GF-D8 (cell line): ENCODE data around the gene SIT1.

ENCODE experiments used
- DNase-seq: peaks from one replicate; lab custom pipeline; 2025; lab: John Stamatoyannopoulos, UW

SIT1 gene

GRCh38 chr9:35682520-35683315 lies 32.0 kb upstream of the SIT1 start:
- DNase-seq: no peak

GRCh38 chr9:35682051-35682450 lies 31.3 kb upstream of the SIT1 start:
- DNase-seq: no peak

GRCh38 chr9:35681341-35682002 lies 30.7 kb upstream of the SIT1 start:
- no peak for DNase-seq

GRCh38 chr9:35680331-35681105 lies 29.8 kb upstream of the SIT1 start:
- no peak for DNase-seq

- DNase-seq: no peak
These were observed 29.1 kb upstream of the SIT1 start for GRCh38 chr9:35679766-35680330.

- no peak for DNase-seq
These were observed 28.4 kb upstream of the SIT1 start for GRCh38 chr9:35679091-35679490.

DNA sequence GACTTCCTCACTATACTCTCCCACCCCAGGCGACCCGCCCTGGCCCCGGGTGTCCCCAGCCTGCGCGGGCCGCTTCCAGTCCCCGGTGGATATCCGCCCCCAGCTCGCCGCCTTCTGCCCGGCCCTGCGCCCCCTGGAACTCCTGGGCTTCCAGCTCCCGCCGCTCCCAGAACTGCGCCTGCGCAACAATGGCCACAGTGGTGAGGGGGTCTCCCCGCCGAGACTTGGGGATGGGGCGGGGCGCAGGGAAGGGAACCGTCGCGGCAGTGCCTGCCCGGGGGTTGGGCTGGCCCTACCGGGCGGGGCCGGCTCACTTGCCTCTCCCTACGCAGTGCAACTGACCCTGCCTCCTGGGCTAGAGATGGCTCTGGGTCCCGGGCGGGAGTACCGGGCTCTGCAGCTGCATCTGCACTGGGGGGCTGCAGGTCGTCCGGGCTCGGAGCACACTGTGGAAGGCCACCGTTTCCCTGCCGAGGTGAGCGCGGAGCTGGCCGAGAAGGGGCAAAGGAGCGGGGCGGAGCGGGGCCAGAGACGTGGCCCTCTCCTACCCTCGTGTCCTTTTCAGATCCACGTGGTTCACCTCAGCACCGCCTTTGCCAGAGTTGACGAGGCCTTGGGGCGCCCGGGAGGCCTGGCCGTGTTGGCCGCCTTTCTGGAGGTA lies 25.1 kb upstream of the SIT1 start:
- no peak for DNase-seq

DNA sequence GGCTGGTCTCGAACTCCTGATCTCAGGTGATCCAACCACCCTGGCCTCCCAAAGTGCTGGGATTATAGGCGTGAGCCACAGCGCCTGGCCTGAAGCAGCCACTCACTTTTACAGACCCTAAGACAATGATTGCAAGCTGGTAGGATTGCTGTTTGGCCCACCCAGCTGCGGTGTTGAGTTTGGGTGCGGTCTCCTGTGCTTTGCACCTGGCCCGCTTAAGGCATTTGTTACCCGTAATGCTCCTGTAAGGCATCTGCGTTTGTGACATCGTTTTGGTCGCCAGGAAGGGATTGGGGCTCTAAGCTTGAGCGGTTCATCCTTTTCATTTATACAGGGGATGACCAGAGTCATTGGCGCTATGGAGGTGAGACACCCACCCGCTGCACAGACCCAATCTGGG lies 24.5 kb upstream of the SIT1 start:
- DNase-seq: no peak

DNA sequence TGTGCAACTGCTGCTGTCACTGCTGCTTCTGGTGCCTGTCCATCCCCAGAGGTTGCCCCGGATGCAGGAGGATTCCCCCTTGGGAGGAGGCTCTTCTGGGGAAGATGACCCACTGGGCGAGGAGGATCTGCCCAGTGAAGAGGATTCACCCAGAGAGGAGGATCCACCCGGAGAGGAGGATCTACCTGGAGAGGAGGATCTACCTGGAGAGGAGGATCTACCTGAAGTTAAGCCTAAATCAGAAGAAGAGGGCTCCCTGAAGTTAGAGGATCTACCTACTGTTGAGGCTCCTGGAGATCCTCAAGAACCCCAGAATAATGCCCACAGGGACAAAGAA lies 23.3 kb upstream of the SIT1 start:
- no peak for DNase-seq

DNA sequence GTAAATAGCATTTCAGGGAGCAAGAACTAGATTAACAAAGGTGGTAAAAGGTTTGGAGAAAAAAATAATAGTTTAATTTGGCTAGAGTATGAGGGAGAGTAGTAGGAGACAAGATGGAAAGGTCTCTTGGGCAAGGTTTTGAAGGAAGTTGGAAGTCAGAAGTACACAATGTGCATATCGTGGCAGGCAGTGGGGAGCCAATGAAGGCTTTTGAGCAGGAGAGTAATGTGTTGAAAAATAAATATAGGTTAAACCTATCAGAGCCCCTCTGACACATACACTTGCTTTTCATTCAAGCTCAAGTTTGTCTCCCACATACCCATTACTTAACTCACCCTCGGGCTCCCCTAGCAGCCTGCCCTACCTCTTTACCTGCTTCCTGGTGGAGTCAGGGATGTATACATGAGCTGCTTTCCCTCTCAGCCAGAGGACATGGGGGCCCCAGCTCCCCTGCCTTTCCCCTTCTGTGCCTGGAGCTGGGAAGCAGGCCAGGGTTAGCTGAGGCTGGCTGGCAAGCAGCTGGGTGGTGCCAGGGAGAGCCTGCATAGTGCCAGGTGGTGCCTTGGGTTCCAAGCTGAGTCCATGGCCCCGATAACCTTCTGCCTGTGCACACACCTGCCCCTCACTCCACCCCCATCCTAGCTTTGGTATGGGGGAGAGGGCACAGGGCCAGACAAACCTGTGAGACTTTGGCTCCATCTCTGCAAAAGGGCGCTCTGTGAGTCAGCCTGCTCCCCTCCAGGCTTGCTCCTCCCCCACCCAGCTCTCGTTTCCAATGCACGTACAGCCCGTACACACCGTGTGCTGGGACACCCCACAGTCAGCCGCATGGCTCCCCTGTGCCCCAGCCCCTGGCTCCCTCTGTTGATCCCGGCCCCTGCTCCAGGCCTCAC lies 22.6 kb upstream of the SIT1 start, which contains the start of gene CA9:
TSS of gene CA9 (plus strand) at position 797 of the 893 bp plus-strand sequence. CDS start at position 829, 32 bp downstream.
- no peak for DNase-seq

DNA sequence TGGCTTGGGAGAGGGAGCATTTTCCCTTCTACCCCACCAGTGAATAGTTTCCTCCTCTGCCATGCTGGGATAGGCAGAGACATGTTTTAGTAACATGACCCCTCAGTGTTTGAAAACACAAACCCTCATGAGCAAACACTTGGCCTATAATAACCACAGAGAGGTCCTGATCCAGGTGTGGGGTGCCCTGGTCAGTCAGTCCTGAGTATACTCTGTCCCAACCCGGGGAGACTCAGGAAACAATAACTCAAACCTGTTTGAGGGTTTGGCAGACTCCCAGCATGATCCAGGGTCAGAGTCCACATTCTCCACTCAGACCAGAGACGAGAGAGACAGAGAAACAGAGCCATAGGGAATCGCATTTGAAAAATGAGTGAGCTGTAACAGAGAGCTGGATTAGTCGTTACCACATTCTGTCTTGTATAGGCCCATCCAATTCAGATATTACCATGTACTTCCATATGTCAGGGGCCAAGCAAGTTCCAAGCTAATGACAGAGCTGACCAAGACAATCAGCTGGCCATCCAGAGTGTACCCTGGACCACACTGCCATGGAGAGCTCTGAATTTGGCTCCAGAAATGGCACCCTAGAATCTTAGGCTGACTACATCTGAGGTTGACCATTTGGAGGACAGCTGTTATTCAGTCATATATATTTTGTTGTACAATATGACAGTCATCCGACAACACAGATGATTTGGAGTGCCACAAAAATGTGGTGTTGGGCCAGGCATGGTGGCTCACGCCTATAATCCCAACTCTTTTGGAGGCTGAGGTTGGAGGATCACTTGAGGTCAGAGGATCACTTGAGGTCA lies 18.8 kb upstream of the SIT1 start:
- no peak for DNase-seq

GRCh38 chr9:35667939-35668338 lies 17.2 kb upstream of the SIT1 start:
- DNase-seq: no peak

GRCh38 chr9:35666549-35666948 lies 15.8 kb upstream of the SIT1 start:
- DNase-seq: no peak

DNA sequence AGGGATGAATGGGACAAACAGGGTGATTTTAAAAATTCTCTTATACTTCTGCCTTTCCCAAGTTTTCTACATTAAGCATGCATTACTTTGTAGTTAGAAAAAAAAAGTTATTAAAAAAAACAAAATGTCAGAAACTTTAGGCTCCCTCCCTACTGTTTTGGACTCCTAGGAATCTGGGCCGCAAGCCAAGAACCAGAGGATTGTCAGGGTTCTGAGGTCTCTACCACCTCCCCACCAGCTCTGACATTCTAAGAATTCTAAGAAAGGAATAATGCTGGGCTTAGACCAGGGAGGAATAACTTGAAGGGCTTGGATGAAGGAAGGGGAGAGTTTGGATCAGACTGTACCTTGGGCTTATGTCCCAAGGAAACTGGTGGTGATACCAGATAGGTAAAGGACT lies 15.3 kb upstream of the SIT1 start:
- no peak for DNase-seq

- DNase-seq: no peak
These were observed 14.7 kb upstream of the SIT1 start for GRCh38 chr9:35665471-35665818.

GRCh38 chr9:35664531-35665470 lies 14.1 kb upstream of the SIT1 start, which contains the start of gene ARHGEF39:
TSS of gene ARHGEF39 (minus strand) at chr9:35665195. CDS start at chr9:35665169, 26 bp downstream.
- peak; percentile 15 for DNase-seq

- DNase-seq: no peak
These were observed 11.7 kb upstream of the SIT1 start for GRCh38 chr9:35662437-35662836.

DNA sequence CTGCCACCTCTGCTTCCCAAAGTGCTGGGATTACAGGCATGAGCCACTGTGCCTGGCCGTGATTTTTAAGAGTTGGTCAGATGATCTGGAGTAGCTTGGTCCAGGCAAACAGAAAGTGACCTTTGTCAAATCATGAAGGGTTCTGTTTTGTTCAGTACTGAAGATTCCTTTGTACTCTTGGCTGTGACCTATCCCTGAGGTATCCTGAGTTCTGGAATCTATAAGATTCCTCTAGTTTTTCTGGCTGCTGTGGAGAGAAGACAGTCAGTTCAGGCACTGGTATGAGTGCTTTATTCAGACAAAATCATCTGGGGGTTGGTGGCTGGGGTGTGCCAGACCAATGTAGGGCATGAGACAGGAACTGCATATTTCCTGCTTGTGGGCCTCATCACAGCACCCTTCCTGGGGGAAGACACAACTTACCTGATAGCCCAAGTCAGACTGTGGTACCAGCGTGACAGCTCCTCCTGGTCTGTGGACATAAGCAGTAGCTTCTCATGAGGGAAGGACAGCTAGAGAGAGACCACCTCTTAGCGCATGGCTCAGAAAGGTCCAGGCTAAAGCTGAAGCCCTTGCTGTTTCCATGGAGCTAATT lies 11.1 kb upstream of the SIT1 start:
- DNase-seq: no peak
